OCI-LY7 (cell line): ENCODE results near the gene SLC2A5. TPM values are rescaled to one million over a fixed set of nuclear protein-coding genes. Genes with fewer than 3 reads are reported as not detected.

ENCODE experiments used
- BruUV-seq: library from RNA; stranded (reverse); fragments of 400-500 nt; replicated peaks from 2 replicates; lab custom pipeline; 2021; lab: Mats Ljungman, UMichigan
- CTCF ChIA-PET: fragments of 300-600 bp; sonication (Branson Sonifier 250); formaldehyde crosslinking; loops from one replicate; lab custom pipeline; 2022; ENCODE audit warnings: antibody characterized with exemption; ENCODE audit not compliant: unreplicated experiment; lab: Charles Lee
- POLR2A ChIA-PET: fragments of 300-600 bp; sonication (Branson Sonifier 250); formaldehyde crosslinking; loops from one replicate; lab custom pipeline; 2022; ENCODE audit warnings: antibody characterized with exemption; lab: Charles Lee
- DNase-seq: peaks from one replicate; pipeline ENCODE4 v3.0.0-alpha.2; 2015; ENCODE audit warnings: low spot score
- H2AFZ ChIP-seq: fragments of 200-600 bp; sonication (generic), shearing (Covaris generic); 2 replicates; pipeline ENCODE4 v1.6.1; 2014; ENCODE audit warnings: mild to moderate bottlenecking, antibody characterized with exemption, low read length, moderate library complexity
- H3K27ac ChIP-seq: fragments of 200-600 bp; sonication (generic); 2 replicates; pipeline ENCODE4 v1.5.1; 2014; ENCODE audit warnings: mixed run types, low read depth, mild to moderate bottlenecking, moderate library complexity, low read length, inconsistent platforms; ENCODE audit not compliant: poor library complexity, severe bottlenecking
- H3K36me3 ChIP-seq: fragments of 200-600 bp; sonication (generic); 2 replicates; pipeline ENCODE4 v1.6.1; 2014; ENCODE audit warnings: mild to moderate bottlenecking, antibody characterized with exemption, low read length, moderate library complexity, mixed read lengths; ENCODE audit not compliant: insufficient read depth
- H3K4me1 ChIP-seq: fragments of 200-600 bp; sonication (generic); 2 replicates; pipeline ENCODE4 v1.5.1; 2014; ENCODE audit warnings: mild to moderate bottlenecking, low read length; ENCODE audit not compliant: insufficient read depth, poor library complexity, severe bottlenecking
- H3K4me2 ChIP-seq: fragments of 200-600 bp; sonication (generic); 2 replicates; pipeline ENCODE4 v1.6.1; 2014; ENCODE audit warnings: mild to moderate bottlenecking, low read length
- H3K4me3 ChIP-seq: fragments of 200-600 bp; sonication (generic); 2 replicates; pipeline ENCODE4 v1.5.1; 2014; ENCODE audit warnings: mild to moderate bottlenecking, low read depth, low read length; ENCODE audit not compliant: poor library complexity, severe bottlenecking
- H3K79me2 ChIP-seq: fragments of 200-600 bp; sonication (generic); 2 replicates; pipeline ENCODE4 v1.6.1; 2016; ENCODE audit warnings: low read depth, mild to moderate bottlenecking, low read length, moderate library complexity, mixed read lengths; ENCODE audit not compliant: insufficient read depth
- H3K9me2 ChIP-seq: fragments of 200-600 bp; sonication (generic); 2 replicates; pipeline ENCODE4 v1.6.1; 2016; ENCODE audit warnings: mild to moderate bottlenecking, low read length, mixed read lengths; ENCODE audit not compliant: insufficient read depth
- H3K9me3 ChIP-seq: fragments of 200-600 bp; sonication (generic); 2 replicates; pipeline ENCODE4 v1.6.1; 2014; ENCODE audit warnings: mild to moderate bottlenecking, mixed run types, low read length, mixed read lengths
- H4K20me1 ChIP-seq: fragments of 200-600 bp; sonication (generic); 2 replicates; pipeline ENCODE4 v1.6.1; 2014; ENCODE audit warnings: mild to moderate bottlenecking, antibody characterized with exemption, low read length, moderate library complexity, mixed read lengths; ENCODE audit not compliant: insufficient read depth
- CTCF ChIP-seq: fragments of 200-600 bp; sonication (generic); conservative IDR thresholded peaks from 2 replicates; pipeline ENCODE4 v1.5.1; 2014; ENCODE audit warnings: mild to moderate bottlenecking, antibody characterized with exemption, low read length, moderate library complexity, mixed read lengths
- EZH2phosphoT487 ChIP-seq: fragments of 200-600 bp; sonication (generic); IDR thresholded peaks from 2 replicates; pipeline ENCODE4 v1.6.1; 2018; ENCODE audit warnings: low read depth, borderline replicate concordance, mild to moderate bottlenecking, mixed run types, antibody characterized with exemption, low read length, moderate library complexity, mixed read lengths
- intact Hi-C: fragments of 100-400 bp; cut with micrococcal nuclease; formaldehyde crosslinking; loops from one replicate; pipeline ENCODE4 v1.10.0; 2022; ENCODE audit not compliant: unreplicated experiment
- total RNA-seq, 2 experiments: library from RNA; depleted of rRNA in 1 of 2; stranded (reverse); fragments of >200 nt in 1 of 2; shearing (Covaris generic) in 1 of 2; gene quantifications; 2 replicates each; pipeline ENCODE4 v1.2.3, GENCODE V29; 2014 to 2022

The SLC2A5 gene
- total RNA-seq, 2 experiments from 2014 or later, result 112 to 183 TPM

- TF ChIP-seq EZH2phosphoT487, result no peak
- TF ChIP-seq CTCF, result no peak
- H3K9me3 ChIP-seq, result no peaks in the 10 kb centered on the region
- H3K27ac ChIP-seq, result peak overlapping the region; percentile 87
- no peaks in the 10 kb centered on the region for H3K36me3 ChIP-seq
- H3K9me2 ChIP-seq, result no peaks in the 10 kb centered on the region
- H4K20me1 ChIP-seq, result no peaks in the 10 kb centered on the region
- peaks cover 60% of the 10 kb centered on the region for H3K4me1 ChIP-seq
- H3K4me3 ChIP-seq, result no peak overlapping the region
- ChIA-PET POLR2A (interaction anchor here (0.6 to 1.9 kb wide), 2 partner anchors 36 to 58 kb away, joined by 3 to 6 read pairs; no protein-coding TSS in a partner anchor), CTCF (no interaction called here)
- DNase-seq, result no peak
- H2AFZ ChIP-seq, result no peak overlapping the region; the same call in 1 of the 2 replicates
- intact Hi-C loops, result loop anchor here (5.0 kb wide), 1 partner anchor 190 kb away; no protein-coding TSS in a partner anchor
- no peaks in the 10 kb centered on the region for H3K79me2 ChIP-seq
- H3K4me2 ChIP-seq, result no peak overlapping the region
- no TSS peak for BruUV-seq
Observed at GRCh38 chr1:9006956-9007615, 62.3 kb downstream of the SLC2A5 start.

GRCh38 chr1:9005395-9005708 lies 64.1 kb downstream of the SLC2A5 start:
- Histone ChIP-seq H3K4me2 (no peak overlapping the region), H4K20me1 (no peaks in the 10 kb centered on the region), H3K4me1 (peaks cover 46% of the 10 kb centered on the region), H3K9me2 (no peaks in the 10 kb centered on the region), H3K79me2 (no peaks in the 10 kb centered on the region), H3K9me3 (no peaks in the 10 kb centered on the region), H3K27ac (no peak overlapping the region), H3K4me3 (no peak overlapping the region), H2AFZ (no peak overlapping the region; the same call in 1 of the 2 replicates), H3K36me3 (no peaks in the 10 kb centered on the region)
- ChIA-PET POLR2A (interaction anchor here (0.5 to 2.2 kb wide), 6 partner anchors 18 to 96 kb away, joined by 3 to 10 read pairs (median 4); no protein-coding TSS in a partner anchor), CTCF (interaction anchor here (0.8 to 1.1 kb wide), 5 partner anchors 10 to 96 kb away, joined by 3 to 10 read pairs (median 6); no protein-coding TSS in a partner anchor)
- no TSS peak for BruUV-seq
- peak; percentile 6; the same call in 1 of the 2 replicates for TF ChIP-seq CTCF
- TF ChIP-seq EZH2phosphoT487, result no peak
- DNase-seq, result no peak
- intact Hi-C loops, result loop anchor here (1.0 to 5.0 kb wide), 5 partner anchors 17 to 192 kb away; no protein-coding TSS in a partner anchor
